GM18517 (cell line): Measurements from ENCODE around the gene ENC1.

ENCODE experiments used
- ATAC-seq: cut with Tn5 transposase; IDR thresholded peaks from one replicate; pipeline ENCODE4 v1.9.1; 2021; ENCODE audit warnings: mild to moderate bottlenecking, moderate library complexity; ENCODE audit not compliant: unreplicated experiment

The ENC1 gene

DNA sequence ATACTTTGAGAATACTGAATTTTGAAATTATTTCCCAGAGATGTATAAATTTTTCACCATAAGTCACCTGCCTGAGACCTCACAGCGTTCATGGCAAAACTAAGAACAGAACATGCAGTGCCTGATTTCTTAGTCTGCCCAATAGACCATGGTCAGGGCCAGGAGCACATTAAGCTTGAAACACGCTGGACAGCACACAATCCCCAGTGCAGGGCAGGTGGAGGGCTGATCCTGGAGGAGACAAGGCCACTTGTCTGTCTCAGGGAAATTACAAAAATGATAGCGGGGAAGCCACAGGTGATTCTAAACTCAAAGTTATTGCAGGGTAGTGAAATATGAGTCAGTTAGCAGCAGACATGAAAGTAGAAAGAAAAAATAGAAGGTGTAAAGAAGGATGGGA is 18.6 kb upstream of the ENC1 start:
- no peak for ATAC-seq

GRCh38 chr5:74657165-74657564 is 16.6 kb upstream of the ENC1 start:
- ATAC-seq = no peak

GRCh38 chr5:74655716-74656115 is 15.2 kb upstream of the ENC1 start:
- ATAC-seq = no peak

- ATAC-seq = no peak
These were observed 14.7 kb upstream of the ENC1 start for GRCh38 chr5:74655206-74655605.

DNA sequence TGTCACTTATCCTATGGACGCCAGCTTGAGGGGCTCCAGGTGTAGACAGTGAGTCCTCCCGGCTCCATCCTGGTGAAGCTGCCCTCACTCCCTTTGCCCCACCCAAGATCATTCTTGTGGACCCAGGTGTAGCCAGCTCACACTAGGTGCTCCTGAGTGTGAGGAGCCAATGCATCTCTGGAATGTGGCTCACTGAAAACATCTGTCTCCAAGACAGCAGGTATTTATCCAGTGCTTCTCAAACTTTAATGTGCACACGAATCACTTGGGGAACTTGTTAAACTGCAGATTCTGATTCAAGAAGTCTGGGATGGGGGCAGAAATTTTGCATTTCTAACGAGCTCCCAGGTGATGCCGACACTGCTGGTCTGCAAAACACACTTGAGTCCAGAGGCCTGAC is 13.5 kb upstream of the ENC1 start:
- ATAC-seq = no peak

DNA sequence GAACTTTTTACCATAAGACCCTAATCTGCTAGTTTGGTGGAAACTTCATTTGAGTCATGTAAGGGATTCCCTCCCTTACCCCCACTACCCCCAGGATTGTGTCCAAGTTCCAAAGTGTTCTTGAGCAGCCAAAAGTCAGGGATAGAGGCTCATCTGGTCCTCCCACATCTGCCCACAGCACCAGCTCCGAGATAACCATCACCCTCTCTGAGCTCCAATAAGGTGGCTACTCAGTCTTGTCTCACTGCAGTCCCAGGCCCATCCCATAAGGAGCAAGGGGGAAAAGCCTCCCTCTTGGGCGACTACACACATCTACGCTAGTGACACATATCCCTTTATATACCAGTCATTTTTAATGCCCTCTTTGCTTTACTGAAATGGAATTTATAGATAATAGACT is 12.0 kb upstream of the ENC1 start:
- no peak for ATAC-seq

- ATAC-seq = no peak
These were observed 11.2 kb upstream of the ENC1 start for GRCh38 chr5:74651710-74652109.

DNA sequence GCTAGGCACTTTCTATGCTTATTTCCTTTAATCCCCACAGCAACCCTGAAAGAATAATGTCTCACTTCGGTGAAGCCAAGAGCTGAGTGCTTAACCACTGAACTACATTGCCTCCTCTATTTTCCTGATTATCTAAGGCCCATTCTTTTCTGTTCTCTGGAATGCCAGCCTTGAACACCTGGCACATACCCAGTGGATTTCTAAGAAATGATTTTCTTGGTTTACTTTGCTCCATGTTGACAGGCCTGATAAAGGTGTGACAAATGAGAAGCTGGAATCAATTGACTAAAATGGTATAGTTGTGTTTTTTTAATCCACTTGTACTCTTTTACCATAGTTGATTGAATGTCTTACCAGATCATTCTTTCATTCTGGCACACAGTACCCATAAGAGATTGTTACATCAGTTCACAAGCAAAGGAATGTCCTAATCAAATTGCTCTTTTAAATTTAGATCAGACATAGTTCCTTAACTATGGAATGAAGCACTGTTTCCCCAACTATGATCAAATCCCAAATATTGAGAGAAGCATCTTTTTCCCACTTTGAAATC is 9.0 kb upstream of the ENC1 start:
- no peak for ATAC-seq

DNA sequence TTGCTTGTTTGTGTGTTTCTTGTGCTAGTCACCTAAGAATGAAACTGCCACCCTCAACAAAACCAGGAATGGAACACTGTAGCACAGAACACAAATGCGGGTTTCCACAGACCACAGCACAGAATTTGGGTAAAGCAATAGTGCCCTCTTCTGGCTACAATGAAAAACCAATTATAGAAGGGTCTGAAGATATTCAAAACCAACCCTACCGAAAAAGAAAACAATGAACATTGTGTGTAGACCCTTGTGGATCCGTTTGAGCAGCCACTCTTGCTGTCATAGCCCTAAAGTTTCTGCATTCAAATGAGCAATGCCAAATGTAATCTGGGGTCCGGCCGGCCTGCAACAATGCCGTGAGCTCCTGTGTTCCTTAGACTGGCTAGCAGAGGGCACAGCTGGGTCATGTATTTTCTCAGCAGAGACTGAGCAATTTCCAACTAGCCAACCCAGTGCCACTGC is 8.3 kb upstream of the ENC1 start:
- ATAC-seq = no peak

DNA sequence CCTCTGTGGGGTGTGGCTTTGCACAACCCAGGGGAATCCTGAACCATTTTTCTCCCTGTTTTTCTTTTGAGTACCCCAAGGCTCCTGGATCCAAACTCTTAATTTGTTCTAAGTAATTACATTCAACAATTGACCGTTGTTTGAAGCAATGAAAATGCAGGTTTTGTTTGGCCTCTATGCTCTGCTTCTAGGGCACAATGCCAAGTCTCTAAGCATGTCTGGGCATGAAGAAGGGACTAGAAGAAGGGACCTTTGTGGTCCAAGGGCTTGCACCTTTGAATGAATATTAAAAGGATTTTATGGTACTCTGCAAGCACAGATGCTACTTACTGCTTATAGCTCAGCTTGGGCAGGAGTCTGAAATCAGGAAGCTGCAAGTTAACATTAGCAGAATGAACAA is 6.6 kb upstream of the ENC1 start:
- no peak for ATAC-seq

GRCh38 chr5:74643111-74643562 is 2.6 kb upstream of the ENC1 start:
- ATAC-seq = no peak

DNA sequence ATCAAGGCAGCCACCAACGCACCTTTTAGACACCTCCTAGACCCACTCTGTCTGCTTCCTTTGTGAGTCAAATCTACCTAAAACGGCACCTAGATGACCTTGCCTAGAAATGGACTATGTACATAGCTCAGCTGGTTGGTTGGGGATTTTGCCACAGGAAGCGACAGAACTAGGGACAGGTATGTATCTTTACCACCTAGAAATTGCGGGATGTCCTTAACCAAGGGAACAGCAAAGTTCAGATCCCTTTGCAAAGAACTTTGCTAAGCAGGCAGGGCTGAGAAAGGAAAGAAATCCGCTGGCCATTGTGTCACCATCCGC is 2.0 kb upstream of the ENC1 start:
- no peak for ATAC-seq

- ATAC-seq = no peak
These were observed 1.4 kb upstream of the ENC1 start for GRCh38 chr5:74641735-74642542.

DNA sequence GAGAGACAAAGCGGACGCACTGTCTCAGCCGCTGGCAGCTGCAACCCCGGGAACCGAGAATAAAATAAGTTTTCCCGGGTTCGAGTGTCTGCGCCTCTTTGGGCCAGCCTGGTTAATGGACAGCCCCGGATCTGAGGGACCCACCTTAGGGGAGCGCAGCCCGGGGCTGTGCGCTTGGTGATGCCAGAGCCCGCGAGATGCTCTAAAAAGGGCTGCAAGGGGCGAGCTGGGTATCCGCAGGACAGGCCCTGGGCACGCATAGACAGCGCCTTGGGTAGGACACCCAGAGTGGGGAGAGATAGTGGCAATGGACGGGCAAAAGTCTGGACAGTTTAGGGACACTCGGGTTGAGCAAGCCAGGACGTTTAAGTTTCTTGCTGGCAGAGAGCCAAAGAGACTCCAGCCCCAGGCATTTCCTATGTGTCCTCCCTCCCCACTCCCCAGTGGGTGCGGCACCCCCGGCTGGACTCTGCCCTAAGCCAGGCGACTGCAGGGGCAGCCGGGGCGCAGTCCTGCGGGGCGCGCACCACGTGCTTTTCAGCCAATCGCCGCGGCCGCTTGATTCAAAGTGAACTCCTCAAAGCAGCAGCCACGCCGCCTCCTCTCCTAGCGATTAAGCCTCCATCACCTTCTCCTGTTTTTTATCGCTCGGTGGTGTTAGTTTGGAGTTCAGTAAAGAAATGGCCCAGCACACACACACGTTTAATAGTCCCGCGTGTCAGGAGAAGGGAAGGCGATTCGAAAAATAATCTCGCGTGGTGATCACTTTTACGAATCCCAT is 616 bp upstream of the ENC1 start:
- ATAC-seq = peak; percentile 6

DNA sequence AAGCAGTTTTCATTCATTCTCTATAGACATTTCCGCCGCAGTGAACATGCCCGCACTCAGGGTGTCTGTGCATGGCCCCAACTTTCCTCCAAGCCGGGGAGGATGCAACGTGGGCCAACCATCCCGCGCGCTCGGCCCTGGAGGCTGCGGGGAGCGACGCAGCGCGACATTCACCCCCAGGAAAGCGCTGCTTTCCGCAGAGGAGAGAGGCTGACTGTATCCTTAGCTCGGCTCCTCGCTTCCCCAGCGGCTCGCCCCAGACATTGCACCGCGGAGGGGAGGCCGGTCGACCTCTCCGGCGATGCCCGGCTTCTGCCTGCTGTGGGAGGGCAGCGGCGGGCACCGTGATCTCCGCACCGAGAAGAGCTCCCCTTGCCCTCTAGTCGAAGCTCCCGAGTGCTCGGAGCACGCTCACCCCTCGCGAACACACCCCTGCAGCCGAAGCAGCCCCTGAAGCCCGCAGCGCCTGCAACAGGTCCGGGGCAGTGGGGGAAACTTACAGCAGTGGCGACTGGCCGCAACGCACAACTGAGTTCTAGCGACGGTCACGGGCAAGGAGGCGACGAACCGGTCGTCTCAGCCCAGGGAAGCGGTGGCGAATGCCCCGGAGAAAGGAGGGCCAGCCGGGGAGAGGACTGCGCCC is 600 bp downstream of the ENC1 start:
- peak; percentile 25 for ATAC-seq

- peak; percentile 32 for ATAC-seq
These were observed 1.3 kb downstream of the ENC1 start for GRCh38 chr5:74638970-74639806.

DNA sequence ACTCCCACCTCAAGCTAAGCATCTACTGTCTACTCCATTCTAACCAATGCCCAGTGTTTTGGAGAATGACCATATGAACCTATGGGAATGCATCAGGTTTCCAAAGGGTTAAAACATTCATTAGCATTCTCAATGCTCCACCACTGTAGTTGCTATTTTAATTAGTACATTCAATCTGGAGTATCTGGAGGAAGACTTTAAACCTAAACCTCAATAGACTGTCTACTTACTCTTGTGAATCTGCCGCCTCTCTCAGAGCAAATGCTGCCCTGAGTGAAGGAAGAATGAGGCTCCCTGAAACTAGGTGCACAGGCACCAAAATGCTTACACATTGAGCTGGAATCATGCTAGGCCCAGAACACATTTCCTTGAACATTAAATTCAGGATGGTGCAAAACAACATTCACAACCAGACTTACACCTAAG is 2.0 kb downstream of the ENC1 start:
- ATAC-seq = no peak

DNA sequence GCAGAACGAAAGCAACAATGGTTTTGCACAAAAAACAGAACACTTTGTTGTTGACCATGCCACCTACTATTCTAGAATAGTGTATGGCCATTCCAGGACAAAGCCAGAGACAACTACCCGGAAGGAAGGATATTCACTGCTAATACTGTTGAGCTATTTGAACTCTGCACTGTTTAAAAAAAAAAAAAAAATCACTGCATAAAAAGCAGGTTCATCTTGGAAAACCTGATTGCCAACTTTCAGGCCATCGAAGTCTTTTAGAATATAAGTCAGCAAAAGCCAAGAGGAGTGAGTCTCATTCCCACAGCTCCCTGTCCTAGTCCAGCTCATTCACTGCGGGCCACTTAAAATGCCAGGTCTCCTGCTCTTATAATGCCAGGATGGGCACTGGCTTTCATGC is 4.0 kb downstream of the ENC1 start:
- no peak for ATAC-seq

- no peak for ATAC-seq
These were observed 4.4 kb downstream of the ENC1 start for GRCh38 chr5:74636149-74636548.

GRCh38 chr5:74634611-74635286 is 5.8 kb downstream of the ENC1 start:
- no peak for ATAC-seq
